HepG2 (cell line): Measurements from ENCODE around the gene RAD52. TPM values are rescaled to one million over a fixed set of nuclear protein-coding genes. Genes with fewer than 3 reads are reported as not detected.

Experiments used
- ATAC-seq: fragments of 200-7000 bp; cut with Tn5 transposase; 3 replicates; pipeline ENCODE4 v1.9.1; 2020; ENCODE audit warnings: mild to moderate bottlenecking, moderate library complexity
- BruUV-seq: library from RNA; stranded (reverse); fragments of 400-500 nt; replicated peaks from 2 replicates; lab custom pipeline; 2021; lab: Mats Ljungman, UMichigan
- CTCF ChIA-PET: fragments of 300-600 bp; formaldehyde crosslinking; extraction: SDS; loops from one replicate; lab custom pipeline; 2021; ENCODE audit warnings: low total read pairs, inconsistent platforms, low intra/inter-chr PET ratio; lab: Yijun Ruan, JAX
- POLR2A ChIA-PET: fragments of 350-600 bp; sonication (Branson Sonifier 250); formaldehyde crosslinking; loops from one replicate; lab custom pipeline; 2020; ENCODE audit warnings: antibody characterized with exemption, inconsistent platforms; lab: Yijun Ruan, JAX
- DNase-seq: peaks from one replicate; pipeline ENCODE4 v3.0.0-alpha.2; 2015; ENCODE audit warnings: low spot score
- FAIRE-seq: peaks from 3 replicates; lab custom pipeline; 2011; peaks lifted over from hg19 to GRCh38; lab: Jason Lieb, UNC
- H2AFZ ChIP-seq: one replicate; pipeline ENCODE4 v1.6.1; 2011; ENCODE audit warnings: low read length, inconsistent platforms
- H3K27ac ChIP-seq: fragments of 300-600 bp; 3 replicates; pipeline ENCODE4 v1.8.0; 2011; ENCODE audit warnings: mixed run types, mild to moderate bottlenecking, mixed read lengths, low read length, inconsistent platforms; ENCODE audit not compliant: insufficient read depth; ENCODE audit errors: extremely low read length
- H3K27me3 ChIP-seq, 2 experiments: fragments of 200-600 bp in 1 of 2; 2 replicates in 1 of 2; 3 replicates in 1 of 2; pipeline versions ENCODE4 v1.6.0 to v1.8.0; 2011; ENCODE audit warnings: low read length in 2 of 2, mild to moderate bottlenecking in 2 of 2, moderate library complexity in 2 of 2, inconsistent platforms in 1 of 2; ENCODE audit not compliant: insufficient read depth in 2 of 2, control insufficient read depth in 1 of 2
- H3K36me3 ChIP-seq, 2 experiments: fragments of 200-600 bp in 1 of 2; replicated peaks in 1 of 2; 2 replicates in 1 of 2; 3 replicates in 1 of 2; pipeline versions ENCODE4 v1.5.1 to v1.8.0; 2011; ENCODE audit warnings: low read length in 2 of 2, inconsistent platforms in 1 of 2; ENCODE audit not compliant: insufficient read depth in 2 of 2, control insufficient read depth in 1 of 2
- H3K4me1 ChIP-seq: 2 replicates; pipeline ENCODE4 v1.5.1; 2012; ENCODE audit warnings: low read length, inconsistent platforms; ENCODE audit not compliant: insufficient read depth
- H3K4me2 ChIP-seq: 2 replicates; pipeline ENCODE4 v1.6.0; 2011; ENCODE audit warnings: low read depth, low read length, inconsistent platforms
- H3K4me3 ChIP-seq, 3 experiments: fragments of 200-600 bp in 1 of 3; sonication (generic), shearing (Covaris generic) in 1 of 3; replicated peaks in 1 of 3; 2 replicates each; pipeline ENCODE4 v1.5.1; 2011 to 2016; ENCODE audit warnings: low read length in 3 of 3, inconsistent platforms in 2 of 3, low read depth in 2 of 3, mild to moderate bottlenecking in 2 of 3, control low read depth in 1 of 3, mixed read lengths in 1 of 3; ENCODE audit not compliant: insufficient read depth in 1 of 3
- H3K79me2 ChIP-seq: one replicate; pipeline ENCODE4 v1.6.1; 2011; ENCODE audit warnings: low read length, inconsistent platforms; ENCODE audit not compliant: insufficient read depth
- H3K9ac ChIP-seq: 2 replicates; pipeline ENCODE4 v1.6.0; 2011; ENCODE audit warnings: mild to moderate bottlenecking, low read depth, low read length, inconsistent platforms; ENCODE audit not compliant: insufficient read depth
- H3K9me3 ChIP-seq: 2 replicates; pipeline ENCODE4 v1.5.1; 2012; ENCODE audit warnings: mild to moderate bottlenecking, low read length
- H4K20me1 ChIP-seq: 2 replicates; pipeline ENCODE4 v1.6.0; 2011; ENCODE audit warnings: inconsistent platforms, mild to moderate bottlenecking, low read length, moderate library complexity; ENCODE audit not compliant: insufficient read depth
- ASH2L ChIP-seq: fragments of 300-600, 200-600 bp; sonication (generic); IDR thresholded peaks from 2 replicates; pipeline ENCODE4 v1.7.0; 2017; ENCODE audit warnings: low read depth, mild to moderate bottlenecking, moderate library complexity, mixed read lengths, low read length; ENCODE audit not compliant: insufficient read length
- BRCA1 ChIP-seq: sonication (generic); formaldehyde crosslinking; IDR thresholded peaks from 2 replicates; pipeline ENCODE4 v1.4.0; 2020; ENCODE audit warnings: missing genetic modification reagents
- CHCHD3 ChIP-seq: sonication (generic); formaldehyde crosslinking; IDR thresholded peaks from 2 replicates; pipeline ENCODE4 v1.8.0; 2022; ENCODE audit warnings: mild to moderate bottlenecking, missing genetic modification reagents, moderate library complexity
- ETV5 ChIP-seq: IDR thresholded peaks from 2 replicates; pipeline ENCODE4 v1.6.1; 2018; ENCODE audit warnings: missing biosample characterization, missing genetic modification reagents, inconsistent platforms, borderline replicate concordance
- FOXJ3 ChIP-seq: sonication (generic); formaldehyde crosslinking; IDR thresholded peaks from 2 replicates; pipeline ENCODE4 v1.4.0; 2020; ENCODE audit warnings: missing genetic modification reagents, mild to moderate bottlenecking, borderline replicate concordance
- HHEX ChIP-seq: IDR thresholded peaks from 2 replicates; pipeline ENCODE4 v1.6.1; 2016; ENCODE audit warnings: control low read depth
- LCORL ChIP-seq, 2 experiments: fragments of 450-650 bp in 1 of 2; sonication (generic) in 1 of 2; formaldehyde crosslinking in 1 of 2; IDR thresholded peaks; 2 replicates each; pipeline versions ENCODE4 v1.5.0 to v1.6.1; 2017 to 2020; ENCODE audit warnings: antibody characterized with exemption in 1 of 2, missing genetic modification reagents in 1 of 2
- NRL ChIP-seq: sonication (generic); formaldehyde crosslinking; IDR thresholded peaks from 2 replicates; pipeline ENCODE4 v1.5.0; 2020; ENCODE audit warnings: missing genetic modification reagents, mild to moderate bottlenecking, moderate library complexity, borderline replicate concordance
- POLR2G ChIP-seq: fragments of 200-400 bp; formaldehyde crosslinking; IDR thresholded peaks from 2 replicates; pipeline ENCODE4 v1.6.1; 2018; ENCODE audit warnings: mild to moderate bottlenecking, low read depth, low read length, moderate library complexity
- PRDM15 ChIP-seq: sonication (generic); formaldehyde crosslinking; IDR thresholded peaks from 2 replicates; pipeline ENCODE4 v1.4.0; 2020; ENCODE audit warnings: missing genetic modification reagents
- SP2 ChIP-seq: sonication (generic); formaldehyde crosslinking; IDR thresholded peaks from 2 replicates; pipeline ENCODE4 v1.5.1; 2020; ENCODE audit warnings: mild to moderate bottlenecking, missing genetic modification reagents
- TCF7L2 ChIP-seq: IDR thresholded peaks from 2 replicates; pipeline ENCODE4 v1.6.1; 2011; ENCODE audit warnings: mild to moderate bottlenecking, low read depth, low read length, moderate library complexity
- TEAD3 ChIP-seq: optimal IDR thresholded peaks from 2 replicates; pipeline ENCODE3; 2016; ENCODE audit warnings: borderline replicate concordance
- THAP9 ChIP-seq: sonication (generic); formaldehyde crosslinking; IDR thresholded peaks from 2 replicates; pipeline ENCODE4; 2020; ENCODE audit warnings: missing genetic modification reagents, mild to moderate bottlenecking, borderline replicate concordance
- ZBTB8A ChIP-seq: sonication (generic); formaldehyde crosslinking; IDR thresholded peaks from 2 replicates; pipeline ENCODE4 v1.4.0; 2020; ENCODE audit warnings: mild to moderate bottlenecking, low read depth, missing genetic modification reagents, borderline replicate concordance
- ZNF101 ChIP-seq: sonication (generic); formaldehyde crosslinking; IDR thresholded peaks from 2 replicates; pipeline ENCODE4 v1.4.0; 2020; ENCODE audit warnings: mild to moderate bottlenecking, low read depth, missing genetic modification reagents, borderline replicate concordance
- ZNF660 ChIP-seq: sonication (generic); formaldehyde crosslinking; IDR thresholded peaks from 2 replicates; pipeline ENCODE4 v1.5.1; 2020; ENCODE audit warnings: mild to moderate bottlenecking, low read depth, missing genetic modification reagents, borderline replicate concordance
- ZNF850 ChIP-seq: sonication (generic); formaldehyde crosslinking; conservative IDR thresholded peaks from 2 replicates; pipeline ENCODE4 v1.9.0; 2021; ENCODE audit warnings: mild to moderate bottlenecking, missing genetic modification reagents
- WGBS: methylation state at CpG from one replicate; pipeline ENCODE4 v1.1.6; 2017; ENCODE audit warnings: low lambda C conversion rate; 5-methylcytosine and 5-hydroxymethylcytosine counted together
- in situ Hi-C: cut with HindIII; loops from 2 replicates; pipeline ENCODE4 v1.10.0; 2017; ENCODE audit warnings: low pct_unique_long_range_greater_than_20kb; ENCODE audit not compliant: extremely low pct_ligation_motif_present
- intact Hi-C: fragments of 100-400 bp; cut with micrococcal nuclease; formaldehyde crosslinking; loops from one replicate; pipeline ENCODE4 v1.10.0; 2022; ENCODE audit not compliant: unreplicated experiment
- polyA plus RNA-seq, 8 experiments: library from polyadenylated mRNA; depleted of rRNA in 3 of 8; stranded (reverse) in 7 of 8; unstranded in 1 of 8; fragments of >200 nt; fragmentation: Illumina TruSeq in 4 of 8; extraction: Trizol in 4 of 8; gene quantifications; 2 replicates each; pipeline versions ENCODE4 v1.2.1 to v1.2.3, GENCODE V29; 2011 to 2016; ENCODE audit warnings: low read depth in 4 of 8, missing spikeins in 1 of 8, mixed read lengths in 1 of 8; ENCODE audit not compliant: insufficient read depth in 1 of 8
- total RNA-seq, 5 experiments: library from RNA; depleted of rRNA; stranded (reverse); fragments of >200 nt; fragmentation: Illumina TruSeq; extraction: Trizol; gene quantifications; 2 replicates each; pipeline ENCODE4 v1.2.3, GENCODE V29; 2016; ENCODE audit warnings: low read depth in 1 of 5

RAD52 gene
- total and polyA plus RNA-seq, 2 of the 13 experiments (the other 11 are each of a cell fraction or from before 2014, with no cell fraction given), result 14.3 to 19.9 TPM

GRCh38 chr12:903055-903454, 46.4 kb downstream of the RAD52 start:
- FAIRE-seq (no peak), ATAC-seq (no peak), DNase-seq (no peak)
- in situ Hi-C loops, result no loop called here
- Histone ChIP-seq H3K9ac (no peak overlapping the region), H3K79me2 (no peaks in the 10 kb centered on the region), H3K4me1 (no peaks in the 10 kb centered on the region), H2AFZ (no peak overlapping the region), H3K36me3 (peaks cover 37 to 91% of the 10 kb centered on the region in 2 experiments), H3K9me3 (no peaks in the 10 kb centered on the region), H3K27me3 (no peaks in the 10 kb centered on the region), H3K4me3 (no peak overlapping the region), H3K27ac (no peak overlapping the region), H4K20me1 (no peaks in the 10 kb centered on the region; the same call in 1 of the 2 replicates), H3K4me2 (no peak overlapping the region)
- intact Hi-C loops, result no loop called here
- TF ChIP-seq ZNF850 (no peak), HHEX (no peak), BRCA1 (CRISPR knock-in tag) (no peak), SP2 (CRISPR knock-in tag) (no peak), ZNF660 (CRISPR knock-in tag) (no peak), FOXJ3 (CRISPR knock-in tag) (no peak), PRDM15 (CRISPR knock-in tag) (no peak), CHCHD3 (CRISPR knock-in tag) (no peak), THAP9 (CRISPR knock-in tag) (no peak), ZNF101 (no peak), LCORL (IDR thresholded peaks at IDR 0.05) (no peak), LCORL (CRISPR knock-in tag; IDR thresholded peaks at IDR 0.05) (no peak), ZBTB8A (CRISPR knock-in tag) (no peak), ETV5 (CRISPR knock-in tag) (no peak), POLR2G (no peak), NRL (CRISPR knock-in tag) (no peak), TEAD3 (CRISPR knock-in tag) (no peak), TCF7L2 (no peak), ASH2L (no peak)
- no TSS peak for BruUV-seq
- ChIA-PET POLR2A (no interaction called here), CTCF (no interaction called here)
- 94% methylated on average over 5 of the region's 5 CpGs for WGBS
